C4-2B (cell line): ENCODE results near the gene PKD1L1.

Experiments used
- H3K27ac ChIP-seq: fragments of 450-650 bp; 2 replicates; pipeline ENCODE4 v1.5.1; 2017
- CTCF ChIP-seq: fragments of 450-650 bp; conservative IDR thresholded peaks from 2 replicates; pipeline ENCODE4 v1.5.1; 2017; ENCODE audit warnings: mild to moderate bottlenecking
- ZFX ChIP-seq: fragments of 450-650 bp; IDR thresholded peaks from 2 replicates; pipeline ENCODE4 v1.6.1; 2017

The PKD1L1 gene

GRCh38 chr7:47905076-47905920 is 43.0 kb downstream of the PKD1L1 start:
- no peak overlapping the region for H3K27ac ChIP-seq
- no peak for TF ChIP-seq ZFX
- TF ChIP-seq CTCF, result no peak

GRCh38 chr7:47902013-47902412 is 46.3 kb downstream of the PKD1L1 start:
- no peak for TF ChIP-seq ZFX
- no peak for TF ChIP-seq CTCF
- no peak overlapping the region for H3K27ac ChIP-seq

- TF ChIP-seq CTCF (no peak), ZFX (no peak)
- no peak overlapping the region for H3K27ac ChIP-seq
Measured at GRCh38 chr7:47901542-47901941, 46.7 kb downstream of the PKD1L1 start.

- TF ChIP-seq ZFX (no peak), CTCF (no peak)
- H3K27ac ChIP-seq, result no peak overlapping the region
Measured at GRCh38 chr7:47897831-47898230, 50.4 kb downstream of the PKD1L1 start.

GRCh38 chr7:47896809-47897423 is 51.4 kb downstream of the PKD1L1 start:
- no peak overlapping the region for H3K27ac ChIP-seq
- no peak for TF ChIP-seq ZFX
- no peak for TF ChIP-seq CTCF

- no peak overlapping the region for H3K27ac ChIP-seq
- no peak for TF ChIP-seq CTCF
- TF ChIP-seq ZFX, result no peak
Measured at GRCh38 chr7:47895026-47895425, 53.2 kb downstream of the PKD1L1 start.

GRCh38 chr7:47893721-47894365 is 54.4 kb downstream of the PKD1L1 start:
- H3K27ac ChIP-seq, result no peak overlapping the region
- no peak for TF ChIP-seq CTCF
- TF ChIP-seq ZFX, result no peak
